Endothelial cell of umbilical vein (primary cell): Measurements from ENCODE around the gene CALML5. TPM values are rescaled to one million over a fixed set of nuclear protein-coding genes. Genes with fewer than 3 reads are reported as not detected.

Experiments used
- BruUV-seq: library from RNA; stranded (reverse); fragments of 400-500 nt; replicated peaks from 2 replicates; lab custom pipeline; 2021; lab: Mats Ljungman, UMichigan
- CTCF ChIA-PET: fragments of 300-600, 350-600 bp; sonication (Branson Sonifier 250); formaldehyde crosslinking; loops from one replicate; lab custom pipeline; 2021; ENCODE audit warnings: antibody characterized with exemption, inconsistent platforms; lab: Charles Lee
- POLR2A ChIA-PET: fragments of 300-600, 350-600 bp; sonication (Branson Sonifier 250); formaldehyde crosslinking; loops from one replicate; lab custom pipeline; 2021; ENCODE audit warnings: antibody characterized with exemption, inconsistent platforms; lab: Charles Lee
- DNase-seq: peaks from one replicate; pipeline ENCODE4 v3.0.0-alpha.2; 2011; ENCODE audit warnings: low read depth, low spot score
- FAIRE-seq: peaks from 2 replicates; lab custom pipeline; 2011; peaks lifted over from hg19 to GRCh38; lab: Jason Lieb, UNC
- H2AFZ ChIP-seq: 2 replicates; pipeline ENCODE4 v1.6.0; 2012; ENCODE audit warnings: low read depth, low read length, control low read depth, inconsistent platforms
- H3K27ac ChIP-seq: 2 replicates; pipeline ENCODE4 v1.5.1; 2011; ENCODE audit warnings: low read depth, mild to moderate bottlenecking, control low read depth, low read length, moderate library complexity; ENCODE audit not compliant: insufficient read depth
- H3K27me3 ChIP-seq, 2 experiments: 2 replicates each; pipeline versions ENCODE4 v1.6.0 to v1.6.1; 2011; ENCODE audit warnings: low read length in 2 of 2, mixed read lengths in 1 of 2; ENCODE audit not compliant: control insufficient read depth in 2 of 2, insufficient read depth in 2 of 2
- H3K36me3 ChIP-seq, 2 experiments: 2 replicates in 1 of 2; 3 replicates in 1 of 2; pipeline ENCODE4 v1.5.1; 2011; ENCODE audit warnings: low read length in 2 of 2, mild to moderate bottlenecking in 1 of 2, moderate library complexity in 1 of 2; ENCODE audit not compliant: control insufficient read depth in 2 of 2, insufficient read depth in 2 of 2; ENCODE audit errors: extremely low read depth in 1 of 2
- H3K4me1 ChIP-seq: 3 replicates; pipeline ENCODE4 v1.5.1; 2011; ENCODE audit warnings: mild to moderate bottlenecking, low read length; ENCODE audit not compliant: control insufficient read depth, insufficient read depth; ENCODE audit errors: extremely low read depth
- H3K4me2 ChIP-seq: 2 replicates; pipeline ENCODE4 v1.6.1; 2011; ENCODE audit warnings: low read length, control low read depth, mixed read lengths; ENCODE audit not compliant: insufficient read depth
- H3K4me3 ChIP-seq, 3 experiments: fragments of 200-600 bp in 1 of 3; sonication (generic), shearing (Covaris generic) in 1 of 3; replicated peaks in 1 of 3; 2 replicates each; pipeline ENCODE4 v1.5.1; 2011 to 2016; ENCODE audit warnings: control low read depth in 3 of 3, low read length in 3 of 3, mild to moderate bottlenecking in 2 of 3, inconsistent platforms in 1 of 3, low read depth in 1 of 3, moderate library complexity in 1 of 3; ENCODE audit not compliant: insufficient read depth in 1 of 3
- H3K79me2 ChIP-seq: 2 replicates; pipeline ENCODE4 v1.6.0; 2012; ENCODE audit warnings: low read length, inconsistent platforms; ENCODE audit not compliant: control insufficient read depth, insufficient read depth
- H3K9ac ChIP-seq: replicated peaks from 2 replicates; pipeline ENCODE3; 2011; ENCODE audit warnings: low read length, control low read depth; ENCODE audit not compliant: insufficient read depth; ENCODE audit errors: extremely low read depth
- H3K9me1 ChIP-seq: replicated peaks from 3 replicates; pipeline ENCODE4 v1.6.0; 2011; ENCODE audit warnings: mild to moderate bottlenecking, low read length; ENCODE audit not compliant: control insufficient read depth, insufficient read depth; ENCODE audit errors: extremely low read depth
- H3K9me3 ChIP-seq: replicated peaks from 2 replicates; pipeline ENCODE4 v1.5.1; 2012; ENCODE audit warnings: low read length, inconsistent platforms; ENCODE audit not compliant: control insufficient read depth, insufficient read depth
- H4K20me1 ChIP-seq: replicated peaks from 2 replicates; pipeline ENCODE3; 2011; ENCODE audit warnings: mild to moderate bottlenecking, low read length; ENCODE audit not compliant: control insufficient read depth, insufficient read depth; ENCODE audit errors: extremely low read depth
- CTCF ChIP-seq, 2 donors: IDR thresholded peaks; 1 replicate in 1 of 2; 2 replicates in 1 of 2; pipeline ENCODE4 v1.5.1; 2011; ENCODE audit warnings: low read length in 2 of 2, mild to moderate bottlenecking in 2 of 2, moderate library complexity in 2 of 2, control low read depth in 1 of 2, inconsistent platforms in 1 of 2, low read depth in 1 of 2; ENCODE audit not compliant: insufficient read depth in 1 of 2; ENCODE audit errors: extremely low read depth in 1 of 2
- EZH2 ChIP-seq: IDR thresholded peaks from 2 replicates; pipeline ENCODE4 v1.6.1; 2012; ENCODE audit warnings: borderline replicate concordance, low read depth, mild to moderate bottlenecking, moderate library complexity, low read length, inconsistent platforms; ENCODE audit not compliant: severe bottlenecking
- FOS ChIP-seq: IDR thresholded peaks from 2 replicates; pipeline ENCODE4 v1.6.1; 2011; ENCODE audit warnings: mild to moderate bottlenecking, low read length, moderate library complexity, borderline replicate concordance; ENCODE audit not compliant: insufficient read depth
- GATA2 ChIP-seq: IDR thresholded peaks from 2 replicates; pipeline ENCODE4 v1.7.0; 2011; ENCODE audit warnings: low read depth, mild to moderate bottlenecking, moderate library complexity, mixed read lengths, low read length; ENCODE audit not compliant: insufficient read length, insufficient read depth
- JUN ChIP-seq: IDR thresholded peaks from 2 replicates; pipeline ENCODE4 v1.6.1; 2011; ENCODE audit warnings: borderline replicate concordance, low read depth; ENCODE audit not compliant: insufficient read length, insufficient read depth
- MAX ChIP-seq: IDR thresholded peaks from 2 replicates; pipeline ENCODE4 v1.6.1; 2011; ENCODE audit not compliant: insufficient read depth, insufficient read length
- MYC ChIP-seq: IDR thresholded peaks from one replicate; pipeline ENCODE4 v1.6.1; 2011; ENCODE audit warnings: mild to moderate bottlenecking, low read depth, low read length
- POLR2A ChIP-seq: IDR thresholded peaks from 2 replicates; pipeline ENCODE4 v1.6.1; 2012; ENCODE audit warnings: low read depth, mild to moderate bottlenecking, control low read depth, low read length
- POLR2AphosphoS5 ChIP-seq: IDR thresholded peaks from 2 replicates; pipeline ENCODE4 v1.6.1; 2012; ENCODE audit warnings: low read depth, mild to moderate bottlenecking, control low read depth, low read length, moderate library complexity; ENCODE audit not compliant: insufficient read depth
- dilution Hi-C: fragments of 300-500 bp; cut with MboI; formaldehyde crosslinking; loops from one replicate; pipeline ENCODE4 v1.15.0; 2019; ENCODE audit warnings: low sequenced_read_pairs; ENCODE audit not compliant: extremely low pct_ligation_motif_present
- intact Hi-C: fragments of 100-400 bp; cut with micrococcal nuclease; formaldehyde crosslinking; loops from one replicate; pipeline ENCODE4 v1.10.0; 2022
- polyA plus RNA-seq, 4 experiments: library from polyadenylated mRNA; depleted of rRNA in 3 of 4; stranded (reverse) in 3 of 4; unstranded in 1 of 4; fragments of >200 nt; gene quantifications; 2 replicates each; pipeline versions ENCODE4 v1.2.1 to v1.2.3, GENCODE V29; 2011 to 2012; ENCODE audit warnings: missing spikeins in 1 of 4
- total RNA-seq: library from RNA; stranded (reverse); gene quantifications from 2 replicates; pipeline ENCODE4 v1.2.3, GENCODE V29; 2021

Gene CALML5
- total and polyA plus RNA-seq, 2 donors (not counting 3 experiments of a cell fraction or from before 2014, with no cell fraction given): not detected

DNA sequence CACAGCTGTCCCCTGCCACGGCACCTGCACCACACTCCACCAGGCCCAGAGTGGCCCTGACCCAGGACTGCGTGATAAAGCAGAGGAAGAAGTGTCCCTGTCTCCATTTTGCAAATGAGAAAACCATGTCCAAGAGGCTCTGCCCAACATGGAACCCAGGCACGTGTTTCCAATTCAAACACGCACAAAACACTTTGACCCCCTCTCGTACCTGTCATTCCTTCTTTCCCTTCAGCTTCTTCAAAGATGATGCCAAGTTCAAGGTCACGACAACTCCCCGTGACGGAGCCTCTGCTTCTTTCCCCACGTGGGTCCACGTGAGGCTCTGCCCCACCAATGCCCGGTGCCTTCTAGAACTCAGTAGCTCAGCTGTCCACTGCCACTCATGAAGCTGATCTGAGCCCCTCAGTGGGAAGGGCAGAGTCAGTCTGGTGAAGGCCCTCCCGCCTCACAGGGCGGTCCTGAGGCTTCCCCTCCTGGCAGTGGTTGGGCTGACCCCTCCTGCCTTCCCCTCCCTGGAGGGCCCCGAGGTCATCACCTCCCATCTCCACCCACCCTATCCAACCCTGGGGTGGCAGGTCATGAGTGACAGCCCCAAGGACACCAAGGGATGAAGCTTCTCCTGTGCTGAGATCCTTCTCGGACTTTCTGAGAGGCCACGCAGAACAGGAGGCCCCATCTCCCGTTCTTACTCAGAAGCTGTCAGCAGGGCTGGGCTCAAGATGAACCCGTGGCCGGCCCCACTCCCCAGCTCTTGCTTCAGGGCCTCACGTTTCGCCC lies 19.0 kb downstream of the CALML5 start:
- Histone ChIP-seq H2AFZ (no peak overlapping the region), H3K27me3 (peaks cover 0 to 2% of the 10 kb centered on the region in 2 experiments), H3K9ac (no peak overlapping the region), H3K4me3 (no peak overlapping the region), H3K4me2 (no peak overlapping the region), H3K9me1 (no peaks in the 10 kb centered on the region), H4K20me1 (no peaks in the 10 kb centered on the region), H3K4me1 (no peaks in the 10 kb centered on the region), H3K9me3 (no peaks in the 10 kb centered on the region), H3K79me2 (no peaks in the 10 kb centered on the region), H3K36me3 (no peaks in the 10 kb centered on the region), H3K27ac (no peak overlapping the region)
- POLR2A ChIA-PET: no interaction called here
- CTCF ChIA-PET: no interaction called here
- dilution Hi-C loops: no loop called here
- no peak for FAIRE-seq
- intact Hi-C loops: no loop called here
- DNase-seq: no peak
- no TSS peak for BruUV-seq
- TF ChIP-seq GATA2 (no peak), MYC (no peak), JUN (no peak), MAX (no peak), EZH2 (no peak), POLR2A (no peak), POLR2AphosphoS5 (no peak), FOS (no peak), CTCF (IDR thresholded peaks at IDR 0.05; ENCODE audit: extremely low read depth in 1 of 2, insufficient read depth in 1 of 2, low read depth in 1 of 2, low read length in 2 of 2) (no peak)
